Mucosa of descending colon (tissue), 3 donors: Measurements from ENCODE around the gene ZNF281. TPM values are rescaled to one million over a fixed set of nuclear protein-coding genes. Genes with fewer than 3 reads are reported as not detected.

Experiments used
- ATAC-seq: fragments of 200-7000 bp; cut with Tn5 transposase; one replicate; pipeline ENCODE4 v1.9.1; 2020; ENCODE audit warnings: mild to moderate bottlenecking, moderate library complexity
- DNase-seq, 3 donors: peaks; one replicate each; pipeline ENCODE4 v3.0.0-alpha.2; 2020
- H3K36me3 ChIP-seq: fragments of 200-600 bp; one replicate; pipeline ENCODE4 v1.8.0; 2021; ENCODE audit warnings: low read depth, mild to moderate bottlenecking
- H3K4me1 ChIP-seq: fragments of 200-600 bp; one replicate; pipeline ENCODE4 v1.8.0; 2021; ENCODE audit warnings: low read depth, mild to moderate bottlenecking
- H3K4me3 ChIP-seq: fragments of 200-600 bp; one replicate; pipeline ENCODE4 v1.8.0; 2021; ENCODE audit warnings: mild to moderate bottlenecking
- H3K9me3 ChIP-seq: fragments of 200-600 bp; one replicate; pipeline ENCODE4 v1.8.0; 2021; ENCODE audit warnings: mild to moderate bottlenecking
- intact Hi-C, 2 donors: fragments of 100-400 bp; cut with DNase I in 1 of 2; cut with micrococcal nuclease in 1 of 2; formaldehyde crosslinking; loops; one replicate each; pipeline versions ENCODE4 v1.11.0 to v1.11.1; 2022; cut with DNase I, micrococcal nuclease
- total RNA-seq, 3 donors: library from RNA; stranded (reverse); fragmentation: NEBNext Ultra II Directional in 2 of 3; extraction: Animal tissue kit (Norgen Biotek cat#: 25700) in 2 of 3; gene quantifications; one replicate each; pipeline versions ENCODE4 v1.2.1 to v1.2.4, GENCODE V29; 2021 to 2023
- TF ChIP-seq, protein P1 (sequence below): fragments of 200-600 bp; IDR thresholded peaks from one replicate; pipeline ENCODE4 v1.8.0; 2022; ENCODE audit warnings: antibody characterized with exemption, mild to moderate bottlenecking
- donor health status: DM: no; HTN: no; CAD: no; lungs with moderate emphysema.
- donor health status: DM: no; HTN: no; CAD: no.
- donor health status: DM: no; HTN: yes; CAD: no.

ZNF281 gene
- total RNA-seq, 3 donors from 2014 or later, result 8.4 to 12.3 (median 8.5) TPM

DNA sequence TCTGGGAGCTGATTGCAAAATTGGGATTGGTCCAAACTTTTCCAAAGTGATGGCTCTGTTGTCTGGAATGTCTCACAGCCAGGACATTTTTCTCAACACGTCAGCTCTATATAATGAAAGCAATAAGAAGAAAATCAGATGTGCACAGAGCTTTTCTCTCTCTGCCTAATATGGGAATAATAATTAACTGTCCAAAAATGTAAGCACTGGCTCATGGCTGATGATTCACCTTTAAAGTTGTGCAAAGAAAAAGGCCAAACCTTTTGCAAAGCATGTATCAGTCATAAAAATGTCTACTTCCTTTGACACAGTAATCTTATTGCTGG, 30.4 kb downstream of the ZNF281 start:
- intact Hi-C loops, result no loop called here
- Histone ChIP-seq H3K4me3 (no peak overlapping the region), H3K4me1 (no peaks in the 10 kb centered on the region), H3K36me3 (no peaks in the 10 kb centered on the region), H3K9me3 (no peaks in the 10 kb centered on the region)
- DNase-seq (no peak), ATAC-seq (no peak)
- TF ChIP-seq, protein P1, sequence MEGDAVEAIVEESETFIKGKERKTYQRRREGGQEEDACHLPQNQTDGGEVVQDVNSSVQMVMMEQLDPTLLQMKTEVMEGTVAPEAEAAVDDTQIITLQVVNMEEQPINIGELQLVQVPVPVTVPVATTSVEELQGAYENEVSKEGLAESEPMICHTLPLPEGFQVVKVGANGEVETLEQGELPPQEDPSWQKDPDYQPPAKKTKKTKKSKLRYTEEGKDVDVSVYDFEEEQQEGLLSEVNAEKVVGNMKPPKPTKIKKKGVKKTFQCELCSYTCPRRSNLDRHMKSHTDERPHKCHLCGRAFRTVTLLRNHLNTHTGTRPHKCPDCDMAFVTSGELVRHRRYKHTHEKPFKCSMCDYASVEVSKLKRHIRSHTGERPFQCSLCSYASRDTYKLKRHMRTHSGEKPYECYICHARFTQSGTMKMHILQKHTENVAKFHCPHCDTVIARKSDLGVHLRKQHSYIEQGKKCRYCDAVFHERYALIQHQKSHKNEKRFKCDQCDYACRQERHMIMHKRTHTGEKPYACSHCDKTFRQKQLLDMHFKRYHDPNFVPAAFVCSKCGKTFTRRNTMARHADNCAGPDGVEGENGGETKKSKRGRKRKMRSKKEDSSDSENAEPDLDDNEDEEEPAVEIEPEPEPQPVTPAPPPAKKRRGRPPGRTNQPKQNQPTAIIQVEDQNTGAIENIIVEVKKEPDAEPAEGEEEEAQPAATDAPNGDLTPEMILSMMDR, result no peak

DNA sequence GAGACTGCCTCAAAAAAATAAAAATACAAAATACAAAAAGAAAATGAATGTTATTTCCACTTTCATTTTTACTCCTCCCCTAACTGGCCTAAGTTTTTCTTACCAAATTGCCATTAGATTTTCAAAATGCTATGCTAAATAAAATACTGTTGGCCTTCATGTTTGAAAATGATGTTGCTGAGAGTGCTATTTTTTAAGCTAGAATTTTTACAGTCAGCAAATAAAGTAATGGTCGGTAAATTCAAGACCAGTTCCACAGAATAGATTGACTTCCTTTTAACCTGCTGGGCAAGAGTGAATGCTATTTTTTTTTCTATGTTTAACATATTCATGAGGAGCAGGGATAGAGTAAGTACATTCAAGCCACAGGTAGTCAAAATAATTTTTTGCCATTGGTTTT, 31.7 kb downstream of the ZNF281 start:
- no peak for DNase-seq
- no peak overlapping the region for H3K4me3 ChIP-seq
- no peaks in the 10 kb centered on the region for H3K36me3 ChIP-seq
- no peaks in the 10 kb centered on the region for H3K4me1 ChIP-seq
- intact Hi-C loops, result no loop called here
- no peaks in the 10 kb centered on the region for H3K9me3 ChIP-seq
- no peak for ATAC-seq
- TF ChIP-seq, protein P1, result no peak

DNA sequence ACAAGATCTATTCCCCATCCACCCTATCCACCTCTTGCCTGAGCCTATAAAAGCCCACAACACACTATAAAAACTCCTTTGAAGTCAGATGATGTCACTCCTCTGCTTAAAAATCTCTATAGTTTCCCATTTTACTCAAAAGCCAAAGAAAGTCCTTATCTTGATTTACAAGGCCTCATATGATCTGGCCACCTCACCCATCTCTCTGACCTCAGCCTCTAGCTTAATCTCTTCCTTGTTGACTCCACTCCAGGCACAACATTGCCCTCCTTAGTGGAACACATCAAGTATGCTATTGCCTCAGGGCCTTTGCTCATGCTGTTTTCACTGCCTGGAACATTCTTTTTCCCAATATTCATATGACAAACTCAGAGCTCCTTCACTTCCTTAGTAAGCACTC, 33.3 kb downstream of the ZNF281 start:
- ATAC-seq (no peak), DNase-seq (no peak)
- Histone ChIP-seq H3K36me3 (no peaks in the 10 kb centered on the region), H3K9me3 (no peaks in the 10 kb centered on the region), H3K4me3 (no peak overlapping the region), H3K4me1 (no peaks in the 10 kb centered on the region)
- TF ChIP-seq, protein P1, result no peak
- intact Hi-C loops, result no loop called here

DNA sequence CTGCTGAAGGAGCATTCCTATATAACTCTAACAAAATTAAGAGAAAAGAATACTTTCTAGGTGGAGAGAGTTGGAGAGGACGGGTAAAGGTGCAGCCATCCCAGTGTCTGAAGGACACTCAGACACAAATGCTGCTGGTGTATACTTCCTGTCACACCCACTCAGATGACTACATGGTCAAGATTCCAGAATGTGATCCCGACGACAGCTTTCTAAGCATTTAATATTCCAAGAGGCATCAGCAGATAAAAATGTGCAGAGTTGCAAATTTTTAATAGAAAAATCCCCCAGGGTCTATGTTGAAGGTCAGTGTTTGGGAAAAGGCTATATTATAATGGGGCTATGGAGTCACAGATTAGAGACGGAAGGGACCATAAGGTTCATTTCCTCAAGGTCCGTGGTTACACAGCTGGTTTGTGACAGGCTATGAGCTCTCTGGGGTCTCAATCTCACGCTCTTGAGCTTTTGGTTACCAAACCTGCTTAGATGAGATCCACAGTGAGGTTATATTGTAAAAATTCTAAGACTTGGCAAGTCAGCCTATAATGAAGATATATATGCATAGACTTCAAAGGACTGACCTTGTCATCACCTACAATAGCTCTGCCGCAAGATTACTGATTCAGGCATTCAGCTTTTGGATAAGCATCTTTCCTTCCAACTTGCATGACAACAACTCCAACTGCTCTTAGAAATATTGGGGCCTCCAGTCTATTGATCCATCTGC, 35.1 kb downstream of the ZNF281 start:
- TF ChIP-seq, protein P1, result no peak
- H3K36me3 ChIP-seq, result no peaks in the 10 kb centered on the region
- ATAC-seq, result no peak
- no peak overlapping the region for H3K4me3 ChIP-seq
- intact Hi-C loops, result no loop called here
- H3K4me1 ChIP-seq, result no peaks in the 10 kb centered on the region
- no peak for DNase-seq
- no peaks in the 10 kb centered on the region for H3K9me3 ChIP-seq

DNA sequence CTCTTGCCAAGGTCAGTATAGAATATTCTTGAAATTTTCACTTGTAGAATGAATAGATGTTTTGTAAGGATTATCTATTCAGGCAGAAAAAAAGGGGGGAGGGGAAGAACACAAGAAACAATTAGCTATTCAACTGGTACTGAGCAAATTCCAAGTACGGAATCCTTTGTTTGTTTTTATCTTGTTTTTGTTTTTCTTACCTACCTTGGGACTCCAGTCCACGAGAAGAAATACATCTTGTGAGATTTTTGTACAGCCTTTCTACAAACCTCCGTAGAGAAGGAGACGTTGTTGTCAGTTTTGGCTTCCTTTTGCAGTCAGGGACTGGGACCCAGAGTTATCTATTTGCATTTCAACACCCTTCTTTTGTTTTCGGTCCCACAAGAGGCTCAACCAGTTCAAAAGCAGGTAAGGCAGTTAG, 36.0 kb downstream of the ZNF281 start:
- TF ChIP-seq, protein P1, result no peak
- Histone ChIP-seq H3K4me1 (no peaks in the 10 kb centered on the region), H3K4me3 (no peak overlapping the region), H3K9me3 (no peaks in the 10 kb centered on the region), H3K36me3 (no peaks in the 10 kb centered on the region)
- intact Hi-C loops, result no loop called here
- DNase-seq, result no peak
- ATAC-seq, result no peak

DNA sequence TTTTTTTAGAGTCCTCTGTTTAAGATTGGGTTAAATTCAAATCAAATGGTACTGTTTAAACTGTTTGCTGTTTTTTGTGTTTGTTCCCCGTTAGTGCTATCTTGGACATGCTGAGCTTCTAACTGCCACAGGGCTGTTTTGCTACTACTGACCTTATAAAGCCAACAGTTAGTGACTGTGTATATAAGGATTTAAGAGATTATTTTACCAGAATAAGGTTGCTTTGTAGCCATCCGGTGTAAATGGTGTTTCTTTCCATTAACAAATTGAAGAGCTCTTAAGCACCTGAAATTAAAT, 37.0 kb downstream of the ZNF281 start:
- H3K4me1 ChIP-seq, result no peaks in the 10 kb centered on the region
- TF ChIP-seq, protein P1, result no peak
- ATAC-seq (no peak), DNase-seq (no peak)
- H3K36me3 ChIP-seq, result no peaks in the 10 kb centered on the region
- intact Hi-C loops, result no loop called here
- H3K4me3 ChIP-seq, result no peak overlapping the region
- no peaks in the 10 kb centered on the region for H3K9me3 ChIP-seq
